ENCODE results near the gene ZBTB22.
A peak's percentile ranks its signal among the peaks of the same experiment; 100 is the strongest.

Gene ZBTB22

DNA sequence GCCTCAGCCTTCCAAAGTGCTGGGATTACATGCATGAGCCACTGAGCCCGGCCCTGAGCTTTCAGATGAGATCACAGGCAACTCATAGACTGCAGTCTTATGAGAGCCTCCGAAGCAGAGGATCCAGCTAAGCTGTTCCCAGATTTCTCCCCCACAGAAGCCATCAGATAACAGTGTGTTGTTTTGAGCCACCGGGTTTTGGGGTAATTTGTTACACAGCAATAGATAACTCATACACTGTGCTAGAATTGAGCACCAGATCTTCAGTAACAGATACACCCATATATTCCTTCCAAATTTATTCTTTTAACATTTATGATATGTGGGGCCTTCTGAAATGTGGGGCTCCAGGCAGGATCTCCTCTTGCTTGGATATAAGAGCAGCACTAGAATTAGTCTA is 19.0 kb upstream of the ZBTB22 start:
- in situ Hi-C loops (cut with HindIII; ENCODE audit: low pct_ligation_motif_present, low pct_unique_long_range_greater_than_20kb, low sequenced_read_pairs), result no loop called here

GRCh38 chr6:33335916-33336315 is 18.4 kb upstream of the ZBTB22 start:
- no peak for DNase-seq
- in situ Hi-C loops (cut with HindIII; ENCODE audit: low pct_ligation_motif_present, low pct_unique_long_range_greater_than_20kb, low sequenced_read_pairs), result no loop called here

More for the DNA sequence above, 19.0 kb upstream of the ZBTB22 start:
- DNase-seq, result no peak

GRCh38 chr6:33333666-33334065 is 16.1 kb upstream of the ZBTB22 start:
- in situ Hi-C loops (cut with HindIII; ENCODE audit: low pct_ligation_motif_present, low pct_unique_long_range_greater_than_20kb, low sequenced_read_pairs), result no loop called here
- no peak for DNase-seq

GRCh38 chr6:33330736-33331135 is 13.2 kb upstream of the ZBTB22 start:
- DNase-seq, result no peak
- in situ Hi-C loops (cut with HindIII; ENCODE audit: low pct_ligation_motif_present, low pct_unique_long_range_greater_than_20kb, low sequenced_read_pairs), result no loop called here

DNA sequence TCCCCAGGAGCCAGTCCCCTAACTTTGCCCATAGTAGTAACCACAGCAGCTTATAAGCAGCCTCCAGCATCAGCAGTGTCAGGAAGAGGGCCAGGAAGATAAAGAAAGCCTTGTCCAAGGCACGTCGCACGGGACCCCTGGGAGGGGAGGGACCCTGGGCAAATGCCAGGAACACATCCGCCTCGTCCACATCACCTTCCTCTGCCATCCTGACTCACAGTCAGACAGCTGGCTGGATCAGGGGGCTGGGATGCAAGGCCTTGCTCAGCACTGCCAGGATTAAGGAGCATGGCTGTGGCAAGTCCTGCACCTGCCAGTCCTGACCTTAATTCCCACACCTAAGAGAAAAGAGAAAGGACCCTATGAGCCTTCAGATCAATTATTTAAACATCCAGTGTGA is 11.5 kb upstream of the ZBTB22 start:
- in situ Hi-C loops (cut with HindIII; ENCODE audit: low pct_ligation_motif_present, low pct_unique_long_range_greater_than_20kb, low sequenced_read_pairs), result no loop called here
- DNase-seq, result no peak

DNA sequence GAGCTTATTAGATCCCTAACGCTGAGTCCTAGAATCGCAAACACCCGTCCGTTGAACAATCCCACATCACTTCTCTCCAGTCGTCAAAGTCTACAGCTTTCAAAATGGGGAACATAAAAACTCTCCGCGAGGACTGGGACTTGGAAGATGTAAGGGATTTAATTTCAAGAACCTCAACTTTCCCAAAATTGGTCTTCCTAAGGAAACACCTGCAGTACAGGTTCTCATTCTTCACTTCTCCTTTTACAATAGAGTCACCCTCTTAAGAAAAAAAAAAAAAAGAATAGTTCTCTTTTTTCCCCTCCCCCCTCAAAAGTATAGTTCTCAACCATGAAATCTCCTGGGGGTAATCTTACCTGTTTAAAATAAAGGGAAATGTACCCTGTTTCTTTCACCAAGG is 6.6 kb upstream of the ZBTB22 start:
- in situ Hi-C loops (cut with HindIII; ENCODE audit: low pct_ligation_motif_present, low pct_unique_long_range_greater_than_20kb, low sequenced_read_pairs), result no loop called here
- no peak for DNase-seq

DNA sequence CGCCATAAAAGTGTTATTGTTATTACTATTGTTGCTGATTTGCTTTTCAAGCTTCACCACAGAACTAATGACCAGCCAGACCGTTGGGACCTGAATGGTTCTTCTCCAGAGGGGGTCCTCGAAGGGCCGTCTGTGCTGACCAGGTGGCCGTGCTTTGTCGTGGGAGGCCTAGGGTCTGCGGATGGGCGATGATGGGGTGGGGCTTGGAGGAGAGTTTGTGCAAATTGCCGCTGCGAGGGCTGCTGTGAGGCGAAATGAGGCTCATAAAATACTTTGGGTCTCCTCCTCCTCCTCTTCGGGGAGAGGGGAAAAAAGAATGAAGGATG is 6.0 kb upstream of the ZBTB22 start:
- DNase-seq, result no peak
- in situ Hi-C loops (cut with HindIII; ENCODE audit: low pct_ligation_motif_present, low pct_unique_long_range_greater_than_20kb, low sequenced_read_pairs), result no loop called here

DNA sequence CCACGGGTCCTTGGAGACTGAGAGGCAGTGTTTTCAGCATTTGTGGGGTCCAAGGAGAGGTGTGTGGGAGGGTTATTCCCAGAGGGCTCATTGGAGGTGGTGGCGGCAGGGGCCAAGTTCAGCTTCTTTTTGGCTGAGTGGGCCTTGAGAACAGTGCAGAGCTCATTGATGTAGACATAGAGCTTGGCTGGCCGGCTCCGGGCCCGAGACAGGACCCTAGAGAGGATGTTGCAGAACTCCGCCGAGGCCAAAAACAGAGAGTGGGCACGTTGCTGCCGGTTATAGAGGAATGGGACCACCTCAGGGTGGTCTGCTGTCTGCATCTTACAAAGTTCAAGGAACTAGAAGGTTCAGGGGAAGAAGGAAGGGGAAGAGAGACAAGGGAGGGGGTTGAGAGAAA is 3.7 kb upstream of the ZBTB22 start:
- DNase-seq, result no peak
- in situ Hi-C loops (cut with HindIII; ENCODE audit: low pct_ligation_motif_present, low pct_unique_long_range_greater_than_20kb, low sequenced_read_pairs), result no loop called here

- in situ Hi-C loops (cut with HindIII; ENCODE audit: low pct_ligation_motif_present, low pct_unique_long_range_greater_than_20kb, low sequenced_read_pairs), result no loop called here
- peak; percentile 34 for DNase-seq
Measured at GRCh38 chr6:33320315-33321181, 3.0 kb upstream of the ZBTB22 start.

DNA sequence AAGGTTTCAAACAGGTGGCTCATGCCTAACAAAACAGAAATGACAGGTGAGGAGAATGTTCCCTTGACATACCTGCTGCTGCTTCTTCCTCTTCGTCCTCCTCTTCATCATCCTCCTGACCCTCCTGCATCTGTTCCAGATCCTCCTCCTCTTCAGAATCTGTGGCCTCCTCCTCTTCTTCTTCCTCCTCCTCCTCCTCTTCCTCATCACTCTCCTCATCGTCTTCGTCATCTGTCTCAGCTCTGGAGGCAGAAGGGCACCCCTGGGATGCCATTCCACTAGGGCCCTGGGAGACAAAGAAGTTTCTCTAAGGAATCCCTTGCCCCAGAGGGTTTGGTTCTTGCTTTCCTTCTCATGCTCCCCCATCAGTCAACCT is 2.4 kb upstream of the ZBTB22 start:
- DNase-seq, result no peak
- in situ Hi-C loops (cut with HindIII; ENCODE audit: low pct_ligation_motif_present, low pct_unique_long_range_greater_than_20kb, low sequenced_read_pairs), result no loop called here

DNA sequence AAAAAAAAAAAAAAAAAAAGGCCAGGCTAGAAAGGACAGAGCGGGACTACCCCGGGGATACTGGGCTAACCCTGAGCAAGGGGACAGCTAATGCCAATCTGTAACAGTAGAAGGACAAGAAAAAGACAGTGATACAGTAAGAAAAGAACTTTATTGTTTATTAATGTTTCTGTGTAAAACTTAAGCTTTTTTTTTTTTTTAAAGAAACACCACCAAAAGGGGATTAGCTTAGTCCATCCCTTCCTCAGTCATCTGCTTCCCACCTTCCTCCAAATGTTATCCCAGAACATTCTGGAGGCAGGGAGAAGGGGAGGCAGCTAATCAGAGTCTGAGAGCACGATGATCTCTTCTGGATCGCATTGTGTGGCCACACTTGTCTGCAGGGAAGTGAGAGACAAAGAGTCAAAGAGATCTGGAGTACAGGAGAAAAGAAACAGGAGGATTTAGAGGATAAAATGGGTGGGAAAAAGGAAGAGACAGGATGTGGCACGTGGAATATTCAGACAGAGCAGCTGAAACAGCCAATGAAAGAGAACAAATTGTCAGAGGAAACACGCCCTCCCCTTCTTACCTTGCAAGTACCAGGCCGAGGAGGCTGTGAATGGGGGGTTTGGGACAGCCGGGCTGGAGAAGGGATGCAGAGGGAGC is 1.0 kb upstream of the ZBTB22 start:
- in situ Hi-C loops (cut with HindIII; ENCODE audit: low pct_ligation_motif_present, low pct_unique_long_range_greater_than_20kb, low sequenced_read_pairs), result no loop called here
- no peak for DNase-seq

DNA sequence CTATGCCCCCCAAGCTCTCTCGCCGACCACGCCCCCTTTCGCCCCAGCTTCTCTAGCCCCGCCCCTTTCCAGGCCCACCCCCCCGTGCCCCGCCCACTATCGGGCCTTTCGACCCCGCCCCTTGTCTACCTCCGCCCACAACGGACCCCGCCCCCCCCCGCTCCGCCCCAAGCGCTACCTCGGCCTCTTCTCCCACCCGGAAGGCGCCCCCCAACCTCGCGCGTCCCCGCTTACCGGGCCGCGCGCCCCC is 200 bp downstream of the ZBTB22 start:
- DNase-seq, result no peak
- in situ Hi-C loops (cut with HindIII; ENCODE audit: low pct_ligation_motif_present, low pct_unique_long_range_greater_than_20kb, low sequenced_read_pairs), result no loop called here

- in situ Hi-C loops (cut with HindIII; ENCODE audit: low pct_ligation_motif_present, low pct_unique_long_range_greater_than_20kb, low sequenced_read_pairs), result no loop called here
- no peak for DNase-seq
Measured at GRCh38 chr6:33316603-33317418, 733 bp downstream of the ZBTB22 start.

- no peak for DNase-seq
- in situ Hi-C loops (cut with HindIII; ENCODE audit: low pct_ligation_motif_present, low pct_unique_long_range_greater_than_20kb, low sequenced_read_pairs), result no loop called here
Measured at GRCh38 chr6:33315793-33316602, 1.5 kb downstream of the ZBTB22 start.

- no peak for DNase-seq
- in situ Hi-C loops (cut with HindIII; ENCODE audit: low pct_ligation_motif_present, low pct_unique_long_range_greater_than_20kb, low sequenced_read_pairs), result no loop called here
Measured at GRCh38 chr6:33314943-33315792, 2.4 kb downstream of the ZBTB22 start.

DNA sequence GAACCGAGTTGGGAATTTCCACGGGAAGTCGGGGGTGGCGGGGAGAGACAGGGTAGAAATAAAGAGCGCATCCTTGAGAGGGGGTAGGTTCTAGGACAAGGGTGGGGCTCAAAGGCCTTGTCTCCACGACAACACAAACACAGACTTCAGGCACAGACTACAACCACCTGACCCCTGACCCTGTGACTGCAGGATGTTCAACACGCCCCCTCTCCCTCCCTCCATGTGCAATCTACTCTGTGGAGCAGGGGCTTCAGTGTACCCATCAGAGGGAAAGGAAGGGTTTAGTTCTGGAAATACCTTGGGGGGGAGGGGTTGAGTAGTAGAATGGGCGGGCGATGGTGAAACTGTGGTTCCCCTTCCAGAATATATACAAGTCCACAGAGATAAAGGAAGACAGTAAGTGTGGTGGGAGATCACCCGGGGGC is 3.0 kb downstream of the ZBTB22 start:
- DNase-seq, result peak; percentile 52
- in situ Hi-C loops (cut with HindIII; ENCODE audit: low pct_ligation_motif_present, low pct_unique_long_range_greater_than_20kb, low sequenced_read_pairs), result no loop called here

- in situ Hi-C loops (cut with HindIII; ENCODE audit: low pct_ligation_motif_present, low pct_unique_long_range_greater_than_20kb, low sequenced_read_pairs), result no loop called here
- DNase-seq, result peak; percentile 74
Measured at GRCh38 chr6:33313709-33314514, 3.6 kb downstream of the ZBTB22 start, which contains the start of gene TAPBP. TSS of gene TAPBP (minus strand) at chr6:33314078. CDS start at chr6:33314041, 37 bp downstream.

All from ACHN (cell line).